NCI-H2227 treated with DMSO at 0.1 percent for 48 hours (cell line): ENCODE data around the gene GNAT2.
A peak's percentile ranks its signal among the peaks of the same experiment; 100 is the strongest.

Experiments
- DNase-seq: peaks from one replicate; lab custom pipeline; 2025; lab: John Stamatoyannopoulos, UW

The GNAT2 gene

DNA sequence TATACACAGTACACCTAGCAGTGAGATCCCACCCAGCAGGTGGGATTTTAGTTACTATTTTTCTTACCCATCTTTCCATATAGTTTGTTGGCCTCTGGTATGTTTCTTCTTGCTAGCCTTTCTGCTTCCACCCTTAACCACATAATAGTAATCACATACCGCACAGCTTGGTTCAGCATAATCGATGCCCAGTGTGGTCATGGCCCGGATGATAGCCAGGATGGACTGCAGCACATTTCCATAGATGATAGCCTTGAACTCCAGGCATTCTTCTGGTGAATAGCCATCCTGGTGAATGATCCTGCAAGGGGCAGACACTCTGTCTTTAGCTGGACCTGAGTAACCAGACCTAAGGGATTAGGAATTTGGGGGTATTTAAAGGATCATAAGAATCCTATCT lies 9.5 kb downstream of the GNAT2 start:
- no peak for DNase-seq

GRCh38 chr1:109605381-109605780 lies 14.0 kb downstream of the GNAT2 start:
- DNase-seq: peak; percentile 46

GRCh38 chr1:109603229-109603628 lies 16.2 kb downstream of the GNAT2 start:
- no peak for DNase-seq

DNA sequence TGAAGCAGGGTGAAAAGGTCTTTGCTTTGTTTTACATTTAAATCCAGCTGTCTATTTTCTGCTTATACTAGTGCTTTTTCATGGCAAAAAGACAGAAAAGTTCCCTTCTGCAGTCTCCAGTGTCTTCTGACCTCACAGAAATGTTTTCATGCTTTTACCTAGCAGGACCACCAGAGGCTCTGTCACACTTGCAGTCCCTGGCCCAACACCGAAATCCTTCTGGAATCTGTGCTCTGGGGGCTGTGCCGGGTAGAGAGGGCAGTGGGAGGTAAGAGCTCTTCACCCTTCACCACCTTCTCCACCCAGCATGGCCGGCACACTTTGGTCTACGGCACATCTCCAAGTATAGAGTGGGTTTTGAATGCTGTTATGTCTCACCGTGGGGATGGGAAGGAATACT lies 20.8 kb downstream of the GNAT2 start:
- no peak for DNase-seq

GRCh38 chr1:109598156-109598555 lies 21.3 kb downstream of the GNAT2 start:
- DNase-seq: no peak

GRCh38 chr1:109595531-109595930 lies 23.9 kb downstream of the GNAT2 start:
- no peak for DNase-seq

DNA sequence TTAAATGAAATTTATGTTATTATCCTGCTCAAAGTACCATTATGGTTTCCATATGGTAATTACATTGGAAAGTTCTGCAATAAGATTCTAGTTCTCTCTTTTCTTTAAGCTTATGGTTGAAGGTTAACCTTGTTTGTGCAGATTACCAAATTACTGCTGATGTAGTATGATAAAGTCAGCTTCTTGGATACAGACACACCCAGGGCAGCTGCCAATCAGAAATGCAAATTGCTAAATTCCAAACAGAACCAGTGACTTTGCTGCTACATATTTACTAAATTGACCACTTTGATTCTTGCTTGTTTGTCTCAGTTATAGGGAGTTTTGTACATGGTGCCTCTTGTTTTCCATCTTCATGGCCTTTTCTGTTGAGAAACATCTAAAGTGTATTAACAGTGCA lies 26.5 kb downstream of the GNAT2 start:
- no peak for DNase-seq

DNA sequence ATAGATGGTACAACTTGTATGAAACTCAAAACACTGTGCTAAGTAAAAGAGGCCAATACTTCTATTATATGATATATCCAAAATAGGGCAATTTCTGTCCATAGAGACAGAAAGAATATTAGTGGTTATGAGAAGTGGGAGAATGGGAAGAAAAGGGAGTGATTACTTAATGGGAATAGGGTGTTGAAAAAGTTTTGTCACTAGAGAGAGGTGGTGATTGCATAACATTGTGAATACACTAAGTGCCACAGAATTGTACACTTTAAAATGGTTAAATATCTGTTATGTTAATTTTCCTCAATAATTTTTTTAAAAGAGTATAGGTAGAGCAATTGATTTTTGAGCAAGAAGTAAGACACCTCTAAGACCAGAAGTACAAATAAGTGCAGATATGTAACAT lies 29.7 kb downstream of the GNAT2 start:
- no peak for DNase-seq

GRCh38 chr1:109589177-109589576 lies 30.2 kb downstream of the GNAT2 start:
- no peak for DNase-seq

DNA sequence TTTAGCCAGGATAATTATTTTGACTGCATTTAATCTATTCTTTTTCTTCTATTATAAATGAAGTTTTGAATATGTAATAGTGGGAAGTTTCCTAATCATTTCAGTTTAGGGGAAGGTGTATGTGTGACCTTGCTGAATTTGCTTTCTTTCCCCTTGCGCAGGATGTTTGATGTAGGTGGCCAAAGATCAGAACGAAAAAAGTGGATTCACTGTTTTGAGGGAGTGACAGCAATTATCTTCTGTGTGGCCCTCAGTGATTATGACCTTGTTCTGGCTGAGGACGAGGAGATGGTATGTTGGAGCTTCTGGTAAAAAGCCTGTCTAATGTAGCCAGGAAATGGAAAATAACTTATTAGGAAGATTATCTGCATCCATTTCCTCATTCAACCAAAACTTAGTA lies 33.4 kb downstream of the GNAT2 start:
- DNase-seq: no peak

GRCh38 chr1:109584766-109585165 lies 34.6 kb downstream of the GNAT2 start:
- DNase-seq: no peak

- DNase-seq: no peak
Observed at GRCh38 chr1:109582021-109582420, 37.4 kb downstream of the GNAT2 start.

DNA sequence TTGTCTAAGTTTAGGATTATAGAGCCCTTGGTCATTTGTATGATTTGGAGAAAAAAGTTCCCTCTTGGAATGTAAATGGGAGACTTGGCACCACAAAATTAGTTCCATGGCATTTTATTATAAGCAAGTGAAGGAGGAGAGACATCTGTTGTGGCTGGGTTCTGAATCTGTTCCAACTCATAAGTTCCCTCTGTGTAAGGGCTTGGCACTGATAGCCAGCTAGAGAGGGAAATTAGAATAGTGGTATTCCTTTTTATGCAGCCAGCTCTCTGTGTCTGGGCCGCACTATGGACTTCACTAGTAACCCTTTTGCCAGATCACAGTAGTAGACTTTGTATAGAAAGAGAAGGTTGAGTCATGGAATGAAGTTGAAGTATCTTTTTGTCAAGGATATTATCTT lies 39.9 kb downstream of the GNAT2 start:
- no peak for DNase-seq

GRCh38 chr1:109578947-109579443 lies 40.4 kb downstream of the GNAT2 start:
- DNase-seq: no peak

- DNase-seq: no peak
Observed at GRCh38 chr1:109573785-109574184, 45.6 kb downstream of the GNAT2 start.

DNA sequence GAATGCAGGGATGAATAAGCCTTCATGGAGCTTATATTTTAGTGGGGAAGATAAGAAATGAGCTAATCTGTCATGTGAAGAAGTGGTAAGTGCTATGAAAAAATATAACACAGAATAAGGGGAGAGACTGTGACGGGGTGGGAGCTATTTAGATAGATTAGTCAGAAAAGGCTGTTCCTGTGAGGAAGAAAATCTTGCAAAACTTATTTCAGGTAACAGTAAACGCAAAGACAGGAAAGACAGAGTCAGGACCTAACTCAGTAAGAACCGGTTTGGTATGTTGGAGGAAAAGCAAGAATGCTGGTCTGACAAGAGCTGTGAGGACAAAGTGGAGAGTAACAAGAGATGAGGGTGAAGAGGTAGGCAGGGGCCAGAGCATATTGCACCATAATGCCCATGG lies 49.0 kb downstream of the GNAT2 start:
- DNase-seq: no peak

DNA sequence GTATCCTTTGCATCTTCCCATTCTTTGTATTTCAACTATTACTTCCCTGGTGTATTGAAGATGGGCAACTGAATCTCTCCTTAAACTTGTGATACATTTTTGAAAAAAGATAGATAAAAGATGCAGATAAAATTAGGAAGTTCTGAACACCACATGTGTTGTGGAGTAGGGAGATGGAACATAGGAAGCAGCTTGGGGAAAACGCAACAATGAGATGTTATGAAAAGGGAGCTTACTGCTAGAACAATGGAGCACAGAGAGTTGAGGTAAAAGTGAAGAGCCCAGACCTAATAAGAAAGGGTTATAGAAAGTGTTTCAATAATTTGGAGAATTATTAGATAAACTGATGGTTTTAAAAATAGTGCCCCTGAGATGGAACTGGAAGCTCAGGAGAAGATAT lies 50.1 kb downstream of the GNAT2 start:
- DNase-seq: no peak

DNA sequence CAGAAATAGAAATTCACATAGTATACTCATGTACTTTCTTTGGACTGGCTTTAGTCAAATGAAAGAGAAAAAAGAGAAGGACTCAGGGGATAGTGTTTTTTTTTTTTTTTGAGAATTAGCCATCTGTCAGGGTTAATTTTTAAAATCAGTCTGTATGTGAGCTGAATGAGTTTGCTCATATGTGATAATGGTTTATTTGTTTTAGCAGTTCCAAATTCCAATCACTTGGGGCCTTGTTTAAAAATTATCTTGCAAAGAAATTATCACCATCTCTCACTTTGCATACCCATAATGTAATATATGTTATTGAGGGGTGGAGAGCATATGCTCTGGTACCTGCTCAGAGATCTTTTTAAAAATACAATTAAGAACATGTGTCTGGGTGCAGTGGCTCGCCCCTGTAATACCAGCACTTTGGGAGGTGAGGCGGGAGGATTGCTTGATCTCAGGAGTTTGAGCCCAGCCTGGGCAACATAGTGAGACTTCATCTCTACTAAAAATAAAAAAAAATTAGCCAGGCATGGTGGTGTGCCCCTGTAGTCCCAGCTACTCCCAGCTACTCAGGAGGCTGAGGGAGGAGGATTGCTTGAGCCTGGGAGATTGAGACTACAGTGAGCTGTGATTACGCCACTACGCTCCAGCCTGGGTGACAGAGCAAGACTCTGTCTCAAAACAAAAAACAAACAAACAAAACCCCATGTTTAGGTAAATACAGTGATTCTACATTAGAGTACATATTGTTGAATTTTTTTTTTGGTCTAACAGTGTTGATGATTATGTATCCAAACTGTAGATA lies 51.3 kb downstream of the GNAT2 start:
- DNase-seq: no peak

- DNase-seq: no peak
Observed at GRCh38 chr1:109566982-109567381, 52.4 kb downstream of the GNAT2 start.

DNA sequence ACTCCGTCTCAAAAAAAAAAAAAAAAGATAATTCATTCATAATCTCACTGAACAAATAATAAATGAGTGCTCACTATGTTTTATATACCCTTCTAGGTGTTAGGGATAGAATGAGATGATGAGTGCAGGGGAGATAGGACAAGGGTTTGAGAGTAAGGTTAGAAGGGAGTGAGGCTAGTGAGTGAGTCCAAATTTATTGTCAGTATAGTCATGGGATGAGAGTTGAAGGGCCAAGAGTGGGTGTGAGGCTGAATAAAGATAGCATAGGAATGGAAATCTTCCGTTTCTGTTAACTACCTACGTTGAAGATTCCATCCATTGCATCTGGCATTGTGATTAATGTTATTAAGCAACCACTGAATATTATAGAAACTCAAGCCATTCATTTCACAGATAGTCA lies 54.2 kb downstream of the GNAT2 start:
- no peak for DNase-seq

GRCh38 chr1:109564194-109564878 lies 55.1 kb downstream of the GNAT2 start:
- DNase-seq: no peak

GRCh38 chr1:109559995-109560394 lies 59.4 kb downstream of the GNAT2 start:
- no peak for DNase-seq

DNA sequence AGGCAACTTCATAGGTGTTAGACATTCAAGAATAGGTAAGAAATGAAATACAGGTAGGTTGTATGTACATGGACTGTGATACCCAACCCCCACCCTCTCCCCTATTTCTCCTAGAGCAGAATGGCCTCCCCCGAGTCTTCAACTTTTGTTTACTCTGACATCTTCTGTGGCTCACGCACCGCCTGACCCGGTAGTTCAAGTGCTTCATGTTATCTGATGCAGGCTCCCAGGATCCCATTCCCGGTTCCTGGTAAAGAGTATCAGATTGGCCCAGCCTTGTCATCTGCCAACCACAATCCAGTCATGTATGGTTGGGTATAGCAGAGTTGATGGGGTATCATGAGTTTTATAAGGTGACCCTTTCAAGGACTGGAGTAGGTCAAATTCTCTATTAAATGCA lies 61.9 kb downstream of the GNAT2 start:
- DNase-seq: no peak

GRCh38 chr1:109556563-109556962 lies 62.9 kb downstream of the GNAT2 start:
- DNase-seq: no peak
